ENCODE measurements around the gene GTF2A1L.
"Not testable (repeated sequence)": the region's sequence is repeated elsewhere in the genome, so short reads cannot be mapped to it uniquely, and the experiment has no call there.

GTF2A1L gene

GRCh38 chr2:48617618-48618017 is at the start of gene GTF2A1L:
TSS of gene GTF2A1L (plus strand) at chr2:48617856. CDS start at chr2:48617875, 19 bp downstream.
- DNase-seq, result no peak

DNA sequence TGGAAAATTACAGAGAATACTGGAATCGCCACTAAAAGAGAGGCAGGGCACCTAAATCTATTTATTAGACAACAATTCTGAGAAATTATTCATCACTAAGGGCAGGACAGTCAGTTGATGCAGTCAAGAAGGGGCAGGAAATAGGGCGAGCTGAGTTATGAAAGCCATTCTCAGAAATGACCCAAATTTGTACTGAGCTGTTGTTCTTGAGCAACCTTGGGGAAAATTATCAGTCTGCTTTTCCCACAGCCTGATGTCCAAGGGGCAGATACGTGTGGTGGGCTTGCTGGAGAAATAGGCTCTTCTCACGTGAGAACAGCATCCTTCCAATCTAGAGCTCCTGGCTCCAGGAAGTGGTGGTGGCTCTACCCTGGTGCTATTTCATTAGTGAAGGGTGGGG is 49.1 kb upstream of the GTF2A1L start:
- no peak for DNase-seq

DNA sequence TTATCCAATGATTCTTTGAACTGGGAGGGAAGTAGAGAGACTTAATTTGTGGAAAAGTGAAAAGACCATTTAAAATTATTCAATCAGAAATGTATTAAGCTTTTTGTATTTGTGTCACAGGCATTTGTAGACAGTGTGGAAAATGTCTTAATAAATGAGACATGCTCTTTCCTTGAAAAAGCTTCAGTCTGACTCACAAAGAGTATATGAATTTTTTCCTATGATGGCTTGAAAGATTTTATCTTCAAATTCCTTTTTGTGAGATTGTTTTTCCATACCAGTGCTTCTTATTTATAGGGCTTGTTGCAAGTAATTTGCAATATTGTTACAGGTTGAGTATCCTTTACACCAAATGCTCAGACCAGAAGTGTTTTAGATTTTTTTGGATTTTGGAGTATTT is 48.2 kb upstream of the GTF2A1L start:
- no peak for DNase-seq

DNA sequence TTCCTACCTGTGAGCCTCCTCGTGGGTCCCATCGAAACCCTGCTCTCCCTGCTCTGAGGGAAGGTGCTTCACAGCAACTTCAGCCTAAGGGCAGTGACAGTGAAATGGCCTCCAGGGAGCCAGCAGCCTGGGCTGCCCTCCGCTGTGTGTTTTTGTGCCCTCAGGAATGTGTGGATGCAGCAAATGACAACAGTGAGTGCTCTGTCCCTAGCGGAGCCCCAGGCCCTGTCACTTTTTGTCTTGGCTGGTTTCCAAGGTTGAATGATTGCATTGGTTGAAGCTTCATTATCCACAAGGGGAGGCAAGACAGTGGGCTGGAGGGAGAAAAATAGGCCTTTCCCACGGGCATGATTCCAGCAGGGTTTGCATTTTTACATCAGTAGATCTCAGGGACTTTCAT is 44.8 kb upstream of the GTF2A1L start:
- peak; percentile 93 for DNase-seq

DNA sequence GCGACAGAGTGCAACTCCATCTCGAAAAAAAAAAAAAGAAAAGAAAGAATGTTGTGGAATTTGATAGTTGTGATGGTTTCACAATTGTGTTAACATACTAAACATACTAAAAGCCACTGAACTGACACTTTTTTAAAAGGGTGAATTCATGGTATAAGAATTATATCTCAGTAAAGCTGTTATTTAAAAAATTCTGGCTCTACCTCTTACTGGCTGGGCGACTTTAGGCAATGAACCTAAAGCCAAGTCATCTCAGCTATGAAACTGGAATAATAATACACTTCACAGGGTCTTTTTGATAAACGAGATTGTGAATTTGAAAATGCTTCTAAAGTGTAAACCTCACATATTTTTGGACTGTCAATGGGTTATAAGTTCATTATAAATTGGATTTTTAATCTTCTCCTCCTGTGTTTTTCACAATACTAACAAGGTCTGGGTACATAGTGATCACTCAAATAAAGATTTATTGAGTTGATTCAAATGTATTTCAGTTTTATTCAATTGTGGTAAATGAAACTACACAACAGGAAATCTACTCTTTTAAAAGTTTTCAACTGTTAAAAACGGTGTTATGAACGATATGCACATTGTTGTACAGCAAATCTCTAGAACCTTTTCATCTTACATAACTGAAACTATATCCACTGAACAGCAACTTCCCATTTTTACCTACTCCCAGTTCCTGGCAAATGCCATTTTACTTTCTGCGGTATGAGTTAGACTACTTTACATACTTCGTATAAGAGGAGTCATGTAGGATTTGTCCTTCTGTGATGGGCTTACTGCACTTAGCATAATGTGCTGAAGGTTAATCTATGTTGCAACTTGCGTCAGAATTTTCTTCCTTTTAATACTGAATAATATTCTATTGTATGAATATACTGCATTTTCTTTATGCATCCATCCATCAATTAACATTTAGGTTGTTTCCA is 43.0 kb upstream of the GTF2A1L start:
- DNase-seq, result no peak

DNA sequence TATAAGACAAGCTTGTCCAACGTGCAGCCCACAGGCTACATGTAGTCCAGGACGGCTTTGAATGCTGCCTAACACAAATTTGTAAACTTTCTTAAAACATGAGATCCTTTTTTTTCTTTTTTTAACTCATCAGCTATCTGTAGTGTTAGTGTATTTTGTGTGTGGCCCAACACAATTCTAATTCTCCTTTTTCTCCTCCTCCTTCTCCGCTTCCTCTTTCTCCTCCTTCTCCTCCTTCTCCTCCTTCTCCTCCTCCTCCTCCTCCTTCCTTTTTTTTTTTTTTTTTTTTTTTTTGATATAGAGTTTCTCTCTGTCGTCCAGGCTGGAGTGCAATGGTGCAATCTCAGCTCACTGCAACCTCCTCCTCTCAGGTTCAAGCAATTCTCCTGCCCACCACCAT is 39.3 kb upstream of the GTF2A1L start:
- DNase-seq, result no peak

DNA sequence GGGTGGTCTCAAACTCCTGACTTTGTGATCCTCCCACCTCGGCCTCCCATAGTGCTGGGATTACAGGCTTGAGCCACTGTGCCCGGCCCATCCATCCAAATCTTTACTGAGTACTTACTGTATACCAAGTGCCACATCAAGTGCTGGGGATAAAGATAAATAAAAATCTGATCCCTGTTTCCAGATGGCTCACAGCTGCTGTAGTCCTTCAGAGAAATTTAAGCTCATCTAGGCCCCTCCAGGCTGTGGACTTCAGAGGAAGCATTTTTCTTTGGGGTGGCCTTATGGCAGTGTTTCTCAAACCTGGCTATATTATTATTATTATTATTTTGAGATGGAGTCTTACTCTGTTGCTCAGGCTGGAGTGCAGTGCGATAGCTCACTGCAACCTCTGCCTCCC is 33.7 kb upstream of the GTF2A1L start:
- DNase-seq, result no peak

GRCh38 chr2:48584551-48584950 is 33.1 kb upstream of the GTF2A1L start:
- DNase-seq, result no peak

DNA sequence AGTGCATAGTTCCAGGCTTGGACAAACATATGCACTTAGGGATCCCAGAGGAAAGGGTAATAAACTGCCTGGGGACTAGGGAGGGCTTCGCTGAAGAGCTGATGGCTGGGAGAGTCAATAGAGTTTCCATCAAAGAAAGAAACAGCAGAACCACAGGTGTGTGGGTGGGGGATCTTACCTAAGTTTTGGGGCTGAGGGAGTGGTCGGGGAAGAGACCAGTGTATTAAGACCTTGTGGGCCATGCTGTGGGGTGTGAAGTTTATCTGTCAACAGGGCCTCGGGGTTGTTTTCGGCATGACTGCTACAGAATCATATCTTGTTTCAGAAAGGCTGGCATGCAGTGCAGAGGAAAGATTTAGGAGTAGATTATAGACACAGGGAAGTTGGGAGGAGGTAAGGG is 31.2 kb upstream of the GTF2A1L start:
- DNase-seq, result no peak

DNA sequence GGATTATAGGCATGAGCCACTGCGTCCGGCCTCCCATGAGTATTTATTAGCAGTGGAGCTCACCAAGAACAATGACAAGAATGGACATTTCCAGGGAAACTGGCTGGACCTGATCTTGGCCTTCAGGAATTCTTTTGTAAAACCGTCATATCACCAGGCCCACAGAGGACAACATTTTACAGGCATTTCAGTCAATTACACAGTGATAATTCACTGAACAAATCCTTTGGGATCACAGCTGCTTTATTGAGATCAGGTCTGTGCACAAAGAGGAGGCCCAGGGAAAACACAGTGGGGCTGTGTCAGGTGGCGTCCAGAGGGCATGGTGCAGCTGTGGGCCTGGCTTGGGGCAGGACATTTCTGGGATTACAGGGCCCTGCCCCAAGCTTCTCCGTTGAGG is 30.1 kb upstream of the GTF2A1L start:
- peak; percentile 80 for DNase-seq

- DNase-seq, result no peak
Observed at GRCh38 chr2:48587961-48588360, 29.7 kb upstream of the GTF2A1L start.

GRCh38 chr2:48588745-48589144 is 28.9 kb upstream of the GTF2A1L start:
- peak; percentile 66 for DNase-seq

DNA sequence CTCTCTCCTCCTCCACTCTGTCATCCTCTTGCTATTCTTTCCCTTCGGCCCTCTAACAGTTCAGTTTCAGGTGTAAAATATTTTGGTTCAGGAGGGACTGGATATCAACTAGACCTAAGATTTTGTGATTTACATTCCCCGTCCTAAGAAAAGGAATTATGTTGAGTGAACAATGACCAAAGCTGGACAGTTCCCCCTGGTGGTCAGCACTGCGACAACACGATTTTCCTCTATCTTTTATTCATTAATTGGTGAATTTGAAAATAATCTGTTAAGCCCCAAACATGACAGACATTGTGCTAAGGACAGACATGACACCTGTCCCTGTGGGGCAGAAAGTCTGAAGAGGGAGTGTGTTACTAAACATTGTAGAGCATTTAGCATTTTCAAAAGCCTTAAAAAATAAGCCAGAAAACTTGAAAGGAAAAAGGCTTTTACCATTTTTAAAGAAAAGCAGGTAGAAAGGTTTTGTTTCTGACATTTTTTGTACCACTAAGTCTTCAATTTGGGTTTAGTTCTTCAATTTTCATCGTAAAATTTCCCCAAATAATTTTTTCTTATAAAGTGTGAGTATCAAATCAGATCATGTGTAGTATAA is 28.4 kb upstream of the GTF2A1L start:
- no peak for DNase-seq

- DNase-seq, result no peak
Observed at GRCh38 chr2:48590017-48590416, 27.6 kb upstream of the GTF2A1L start.

- DNase-seq, result no peak
Observed at GRCh38 chr2:48592067-48592466, 25.6 kb upstream of the GTF2A1L start.

GRCh38 chr2:48596751-48597150 is 20.9 kb upstream of the GTF2A1L start:
- DNase-seq, result not testable (repeated sequence)

DNA sequence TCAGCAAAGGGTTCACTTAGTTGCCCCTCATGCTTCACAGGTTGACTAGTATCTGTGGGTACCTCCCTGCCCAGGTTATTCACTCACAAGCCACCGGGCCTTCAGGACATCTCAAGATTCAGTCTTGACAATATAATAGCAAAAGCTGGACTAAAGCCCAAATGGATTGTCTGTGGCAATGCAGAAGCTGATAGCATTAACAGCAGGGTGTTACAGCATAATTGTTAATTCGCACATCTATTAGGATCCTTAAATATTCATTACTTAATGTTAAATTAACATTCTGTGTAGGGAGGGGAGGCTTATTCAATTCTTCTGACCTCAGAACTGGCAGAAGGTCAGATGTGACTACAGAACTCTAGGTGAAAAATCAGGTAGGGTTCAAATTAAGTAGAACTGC is 20.2 kb upstream of the GTF2A1L start:
- DNase-seq, result no peak

DNA sequence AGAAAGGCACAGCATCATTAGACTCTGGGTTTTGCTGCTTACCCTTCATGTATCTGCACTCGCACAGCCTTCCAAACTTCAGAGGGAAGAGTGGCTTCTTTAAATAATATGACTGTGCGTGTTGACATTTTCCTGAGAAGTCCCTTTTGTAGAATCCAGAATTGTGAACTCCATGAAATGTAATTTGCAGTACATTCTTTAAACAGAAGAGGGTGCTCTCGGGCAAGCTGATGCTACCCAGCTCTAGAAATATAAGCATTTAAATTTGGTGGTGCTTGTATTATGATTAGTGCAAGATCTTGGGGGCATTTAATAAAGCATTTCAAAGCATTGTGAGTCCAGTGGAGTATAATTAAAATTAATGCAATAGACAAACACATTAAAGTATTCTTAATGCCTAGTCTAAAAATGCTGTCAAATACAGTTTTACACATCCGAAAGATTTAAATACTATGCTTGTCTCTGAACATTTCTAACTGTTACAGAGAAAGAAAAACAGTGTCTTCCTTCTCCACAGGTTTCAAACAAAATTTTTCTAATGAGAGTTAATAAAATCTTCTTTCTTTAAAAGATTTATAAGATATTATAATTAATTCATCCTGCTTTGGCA is 17.3 kb upstream of the GTF2A1L start:
- DNase-seq, result no peak

DNA sequence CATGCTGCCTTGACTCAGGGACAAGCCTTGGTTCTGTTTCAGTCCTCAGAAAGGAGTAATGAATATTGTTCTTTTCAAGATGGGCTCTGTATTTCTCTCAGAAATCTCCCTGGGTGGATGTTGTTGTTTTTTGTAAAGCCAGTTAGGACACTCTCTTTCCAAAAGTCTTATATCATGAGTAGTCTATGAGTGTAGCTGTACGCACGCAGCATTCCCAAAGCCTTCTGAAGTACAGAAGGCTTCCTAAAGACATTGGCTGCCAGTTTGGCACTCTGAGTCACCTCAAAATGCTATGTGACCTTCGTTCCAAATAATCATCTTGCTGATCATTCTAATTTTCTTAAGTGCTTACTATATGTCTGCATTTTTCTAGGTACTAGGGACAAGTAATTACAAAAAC is 16.7 kb upstream of the GTF2A1L start:
- DNase-seq, result no peak

GRCh38 chr2:48601349-48601748 is 16.3 kb upstream of the GTF2A1L start:
- peak; percentile 67 for DNase-seq

- DNase-seq, result no peak
Observed at GRCh38 chr2:48605482-48606175, 12.0 kb upstream of the GTF2A1L start.

- no peak for DNase-seq
Observed at GRCh38 chr2:48607307-48608014, 10.2 kb upstream of the GTF2A1L start.

GRCh38 chr2:48613211-48613610 is 4.4 kb upstream of the GTF2A1L start:
- no peak for DNase-seq
